Lung (tissue), 12 donors: Measurements from ENCODE around the gene ALG8. TPM values are rescaled to one million over a fixed set of nuclear protein-coding genes. Genes with fewer than 3 reads are reported as not detected.

Experiments
- ATAC-seq: fragments of 200-7000 bp; cut with Tn5 transposase; one replicate; pipeline ENCODE4 v1.9.1; 2020; ENCODE audit warnings: moderate number of reproducible peaks; ENCODE audit not compliant: insufficient read depth, low FRiP score
- DNase-seq, 3 donors: peaks; one replicate each; pipeline ENCODE4 v3.0.0-alpha.2; 2013 to 2017
- H3K27ac ChIP-seq, 2 donors: one replicate each; pipeline ENCODE4 v1.5.1; 2013; ENCODE audit warnings: mild to moderate bottlenecking in 2 of 2, moderate library complexity in 2 of 2, control low read depth in 1 of 2, inconsistent platforms in 1 of 2, low read depth in 1 of 2, low read length in 1 of 2
- H3K27me3 ChIP-seq, 3 donors: one replicate each; pipeline ENCODE4 v1.5.1; 2013; ENCODE audit warnings: low read length in 2 of 3; ENCODE audit not compliant: control insufficient read depth in 3 of 3, insufficient read depth in 3 of 3
- H3K36me3 ChIP-seq, 4 donors: one replicate each; pipeline ENCODE4 v1.5.1; 2013; ENCODE audit warnings: low read length in 4 of 4, mild to moderate bottlenecking in 1 of 4, moderate library complexity in 1 of 4; ENCODE audit not compliant: control insufficient read depth in 4 of 4, insufficient read depth in 4 of 4
- H3K4me1 ChIP-seq, 5 donors: one replicate each; pipeline ENCODE4 v1.5.1; 2013; ENCODE audit warnings: low read length in 5 of 5, mild to moderate bottlenecking in 2 of 5, moderate library complexity in 1 of 5; ENCODE audit not compliant: control insufficient read depth in 5 of 5, insufficient read depth in 5 of 5
- H3K4me3 ChIP-seq: one replicate; pipeline ENCODE4 v1.5.1; 2013; ENCODE audit warnings: mild to moderate bottlenecking, control low read depth, moderate library complexity
- H3K9ac ChIP-seq, 2 donors: one replicate each; pipeline ENCODE4 v1.5.1; 2013; ENCODE audit warnings: low read length in 2 of 2, control low read depth in 1 of 2; ENCODE audit not compliant: insufficient read depth in 1 of 2
- H3K9me3 ChIP-seq, 4 donors: one replicate each; pipeline ENCODE4 v1.5.1; 2013; ENCODE audit warnings: low read length in 3 of 4, mild to moderate bottlenecking in 1 of 4, moderate library complexity in 1 of 4; ENCODE audit not compliant: control insufficient read depth in 4 of 4, insufficient read depth in 3 of 4
- CTCF ChIP-seq: IDR thresholded peaks from 2 replicates; pipeline ENCODE4 v1.5.1; 2012; ENCODE audit warnings: mild to moderate bottlenecking; ENCODE audit errors: control extremely low read depth, extremely low read depth
- WGBS, 2 donors: extraction: QIAGEN DNeasy Blood & Tissue Kit; methylation state at CpG; one replicate each; pipeline ENCODE4 v1.1.7; 2013; 5-methylcytosine and 5-hydroxymethylcytosine counted together
- polyA plus RNA-seq, 2 donors: library from polyadenylated mRNA; stranded (reverse); fragments of 200-250 nt; gene quantifications; one replicate each; pipeline ENCODE4 v1.2.1, GENCODE V29; 2013
- total RNA-seq, 2 donors: library from RNA; depleted of rRNA in 1 of 2; stranded (reverse); fragments of >200 nt in 1 of 2; gene quantifications; one replicate each; pipeline ENCODE4 v1.2.1, GENCODE V29; 2014 to 2021
- donor health status: control.
- donor health status: control.
- donor health status: Bipolar disorder and iron deficiency.
- donor health status: healthy.
- donor health status: DM: yes; HTN: yes; CAD: no.

Gene ALG8
- total and polyA plus RNA-seq, 4 donors, result 25.1 to 62.8 (median 35.5) TPM

DNA sequence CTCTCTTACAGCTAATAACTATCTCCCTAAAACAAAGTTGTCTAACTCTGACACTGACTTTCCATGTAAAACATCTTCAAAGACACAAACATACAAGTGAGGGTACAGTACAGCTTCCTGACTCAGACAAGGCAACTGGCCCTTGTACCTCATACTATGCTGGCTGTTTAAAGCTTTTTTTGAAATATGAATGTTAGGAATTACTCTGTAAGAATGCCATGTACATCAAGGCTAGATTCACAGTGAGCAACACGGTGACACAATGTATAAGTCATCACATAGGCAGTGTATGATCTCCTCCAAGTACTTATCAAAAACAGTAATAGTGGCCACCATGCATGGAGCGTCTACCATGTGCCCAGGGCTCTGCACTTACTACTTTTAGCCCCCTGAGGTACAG, 28.6 kb downstream of the ALG8 start:
- Histone ChIP-seq H3K36me3 (peaks cover 5 to 15% (median 12%) of the 10 kb centered on the region in 4 donors), H3K9me3 (no peaks in the 10 kb centered on the region), H3K27ac (no peak overlapping the region), H3K4me1 (no peaks in the 10 kb centered on the region), H3K4me3 (no peak overlapping the region), H3K9ac (no peak overlapping the region), H3K27me3 (no peaks in the 10 kb centered on the region)
- no peak for TF ChIP-seq CTCF
- WGBS, 2 donors, result 94 to 99% methylated on average over 2 of the region's 2 CpGs
- ATAC-seq, result no peak
- no peak for DNase-seq

GRCh38 chr11:78110351-78110750, 29.1 kb downstream of the ALG8 start:
- no peak for ATAC-seq
- Histone ChIP-seq H3K27ac (no peak overlapping the region), H3K36me3 (peaks cover 5 to 15% (median 12%) of the 10 kb centered on the region in 4 donors), H3K4me3 (no peak overlapping the region), H3K9me3 (no peaks in the 10 kb centered on the region), H3K4me1 (no peaks in the 10 kb centered on the region), H3K9ac (no peak overlapping the region), H3K27me3 (no peaks in the 10 kb centered on the region)
- WGBS, 2 donors, result 88 to 90% methylated on average over 5 of the region's 5 CpGs
- TF ChIP-seq CTCF, result no peak
- no peak for DNase-seq

GRCh38 chr11:78109081-78110015, 30.1 kb downstream of the ALG8 start:
- TF ChIP-seq CTCF, result no peak
- H3K27me3 ChIP-seq, result no peaks in the 10 kb centered on the region
- no peaks in the 10 kb centered on the region for H3K9me3 ChIP-seq
- WGBS, 2 donors, result 85% methylated on average over 3 of the region's 3 CpGs
- no peak overlapping the region for H3K4me3 ChIP-seq
- ATAC-seq (no peak), DNase-seq (peak in 2 of 3 donors; percentile 1 to 4)
- peaks cover 5 to 15% (median 12%) of the 10 kb centered on the region in 4 donors for H3K36me3 ChIP-seq
- H3K4me1 ChIP-seq, result no peaks in the 10 kb centered on the region
- H3K9ac ChIP-seq, result no peak overlapping the region
- no peak overlapping the region for H3K27ac ChIP-seq
